Body of pancreas (tissue), 4 donors: ENCODE data around the gene SUPT5H. TPM values are rescaled to one million over a fixed set of nuclear protein-coding genes. Genes with fewer than 3 reads are reported as not detected.

Experiments used
- ATAC-seq: fragments of 150-250 bp; one replicate; pipeline ENCODE4 v1.9.1; 2016
- DNase-seq, 4 donors: peaks; one replicate each; pipeline ENCODE4 v3.0.0-alpha.2; 2019
- H3K27ac ChIP-seq, 4 donors: fragments of 200-600 bp; sonication (generic); 1 replicate in 3 of 4; 2 replicates in 1 of 4; pipeline versions ENCODE4 v1.5.1 to v1.6.1; 2016 to 2019; ENCODE audit warnings: mild to moderate bottlenecking in 1 of 4, mixed read lengths in 1 of 4, moderate library complexity in 1 of 4
- H3K27me3 ChIP-seq, 2 donors: fragments of 200-600 bp; sonication (generic); one replicate each; pipeline ENCODE4 v1.6.0; 2016; ENCODE audit warnings: mild to moderate bottlenecking in 1 of 2
- H3K36me3 ChIP-seq, 2 donors: fragments of 200-600 bp; sonication (generic); replicated peaks in 1 of 2; 2 replicates each; pipeline ENCODE4 v1.5.1; 2016; ENCODE audit warnings: low read depth in 2 of 2; ENCODE audit not compliant: insufficient read depth in 1 of 2
- H3K4me1 ChIP-seq: fragments of 200-600 bp; sonication (generic); one replicate; pipeline ENCODE4 v1.6.0; 2016
- H3K4me3 ChIP-seq, 2 donors: fragments of 200-600 bp; sonication (generic); 1 replicate in 1 of 2; 2 replicates in 1 of 2; pipeline ENCODE4 v1.5.1; 2016 to 2019
- H3K9me3 ChIP-seq, 3 donors: fragments of 200-600 bp; sonication (generic); 1 replicate in 2 of 3; 2 replicates in 1 of 3; pipeline ENCODE4 v1.5.1; 2016
- POLR2A ChIP-seq, 3 donors: fragments of 450-650 bp; IDR thresholded peaks; one replicate each; pipeline ENCODE4 v1.6.1; 2016; ENCODE audit warnings: antibody characterized with exemption in 3 of 3, mild to moderate bottlenecking in 2 of 3
- WGBS, 2 donors: methylation state at CpG; one replicate each; pipeline ENCODE4 v1.1.5; 2017; 5-methylcytosine and 5-hydroxymethylcytosine counted together
- intact Hi-C: fragments of 100-400 bp; cut with DNase I; formaldehyde crosslinking; loops from one replicate; pipeline ENCODE4 v1.15.1; 2023
- total RNA-seq, 2 donors: library from RNA; depleted of rRNA; stranded (reverse); fragments of >200 nt; gene quantifications; one replicate each; pipeline ENCODE4 v1.1.0, GENCODE V29; 2016
- TF ChIP-seq, protein P1 (sequence below), 7 experiments: fragments of 450-650 bp in 4 of 7; fragments of 200-600 bp in 3 of 7; sonication (generic) in 3 of 7; IDR thresholded peaks; one replicate each; pipeline ENCODE4 v1.5.1; 2016 to 2019; ENCODE audit warnings: antibody characterized with exemption in 7 of 7

Gene SUPT5H
- total RNA-seq, 2 donors from 2014 or later, result 82.0 to 90.3 TPM

DNA sequence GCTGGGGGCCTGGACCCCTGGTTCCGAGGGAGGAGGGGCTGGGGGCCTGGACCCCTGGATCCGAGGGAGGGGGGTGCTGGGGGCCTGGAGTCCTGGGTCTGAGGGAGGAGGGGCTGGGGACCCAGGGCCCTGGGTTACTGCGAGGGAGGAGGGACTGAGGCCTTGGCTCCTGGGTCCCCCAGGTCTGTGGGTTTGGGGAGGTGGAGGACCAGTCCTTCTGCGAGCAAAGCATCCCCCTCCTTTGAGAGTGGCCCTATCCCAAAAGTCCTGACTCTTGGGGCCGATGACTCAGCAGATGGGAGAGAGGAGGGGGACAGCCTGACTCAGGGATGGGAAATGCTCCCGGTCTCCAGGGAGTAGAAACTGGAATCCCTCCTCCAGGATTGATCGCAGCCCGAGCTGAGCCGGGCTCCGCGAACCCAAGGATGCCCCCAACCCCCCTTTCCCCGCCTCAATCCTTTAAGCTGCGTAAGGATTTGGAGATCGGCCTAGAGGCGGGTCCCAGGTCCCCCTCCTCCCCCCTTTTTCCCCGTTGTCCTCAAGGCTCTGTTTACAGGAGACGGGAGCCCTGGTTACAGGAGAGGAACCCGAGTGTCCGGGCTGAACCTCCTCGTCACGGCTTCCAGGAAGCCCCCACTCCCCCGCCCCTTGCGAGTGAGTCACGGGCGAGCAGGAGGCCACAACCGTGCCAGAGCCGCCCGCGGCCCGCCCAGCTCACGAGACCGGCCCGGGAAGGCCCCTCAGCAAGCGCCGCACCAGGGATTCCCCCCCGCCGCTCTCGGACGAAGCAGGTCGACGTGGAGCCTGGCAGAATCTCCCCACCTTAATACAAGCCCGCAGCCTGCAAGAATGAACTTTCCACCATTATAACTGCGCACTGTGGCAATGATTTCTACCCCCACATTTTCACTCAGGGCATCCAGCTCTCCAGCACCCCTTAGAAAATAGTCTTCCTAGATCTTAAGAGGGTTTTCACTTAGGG is 41.8 kb upstream of the SUPT5H start:
- intact Hi-C loops, result no loop called here
- Histone ChIP-seq H3K36me3 (no peaks in the 10 kb centered on the region), H3K9me3 (no peaks in the 10 kb centered on the region), H3K4me3 (no peak overlapping the region), H3K27ac (peak overlapping the region; percentile 91 to 98 (median 96)), H3K27me3 (no peaks in the 10 kb centered on the region), H3K4me1 (peaks cover 44% of the 10 kb centered on the region)
- DNase-seq (peak; percentile 81 to 96 (median 88)), ATAC-seq (peak; percentile 38)
- WGBS, 2 donors, result 36 to 46% methylated on average over 18 to 42 of the region's 43 CpGs
- TF ChIP-seq POLR2A (IDR thresholded peaks at IDR 0.05), result peak; percentile 26 to 64 (median 58)
- TF ChIP-seq, protein P1, sequence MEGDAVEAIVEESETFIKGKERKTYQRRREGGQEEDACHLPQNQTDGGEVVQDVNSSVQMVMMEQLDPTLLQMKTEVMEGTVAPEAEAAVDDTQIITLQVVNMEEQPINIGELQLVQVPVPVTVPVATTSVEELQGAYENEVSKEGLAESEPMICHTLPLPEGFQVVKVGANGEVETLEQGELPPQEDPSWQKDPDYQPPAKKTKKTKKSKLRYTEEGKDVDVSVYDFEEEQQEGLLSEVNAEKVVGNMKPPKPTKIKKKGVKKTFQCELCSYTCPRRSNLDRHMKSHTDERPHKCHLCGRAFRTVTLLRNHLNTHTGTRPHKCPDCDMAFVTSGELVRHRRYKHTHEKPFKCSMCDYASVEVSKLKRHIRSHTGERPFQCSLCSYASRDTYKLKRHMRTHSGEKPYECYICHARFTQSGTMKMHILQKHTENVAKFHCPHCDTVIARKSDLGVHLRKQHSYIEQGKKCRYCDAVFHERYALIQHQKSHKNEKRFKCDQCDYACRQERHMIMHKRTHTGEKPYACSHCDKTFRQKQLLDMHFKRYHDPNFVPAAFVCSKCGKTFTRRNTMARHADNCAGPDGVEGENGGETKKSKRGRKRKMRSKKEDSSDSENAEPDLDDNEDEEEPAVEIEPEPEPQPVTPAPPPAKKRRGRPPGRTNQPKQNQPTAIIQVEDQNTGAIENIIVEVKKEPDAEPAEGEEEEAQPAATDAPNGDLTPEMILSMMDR (IDR thresholded peaks at IDR 0.05), result no peak

DNA sequence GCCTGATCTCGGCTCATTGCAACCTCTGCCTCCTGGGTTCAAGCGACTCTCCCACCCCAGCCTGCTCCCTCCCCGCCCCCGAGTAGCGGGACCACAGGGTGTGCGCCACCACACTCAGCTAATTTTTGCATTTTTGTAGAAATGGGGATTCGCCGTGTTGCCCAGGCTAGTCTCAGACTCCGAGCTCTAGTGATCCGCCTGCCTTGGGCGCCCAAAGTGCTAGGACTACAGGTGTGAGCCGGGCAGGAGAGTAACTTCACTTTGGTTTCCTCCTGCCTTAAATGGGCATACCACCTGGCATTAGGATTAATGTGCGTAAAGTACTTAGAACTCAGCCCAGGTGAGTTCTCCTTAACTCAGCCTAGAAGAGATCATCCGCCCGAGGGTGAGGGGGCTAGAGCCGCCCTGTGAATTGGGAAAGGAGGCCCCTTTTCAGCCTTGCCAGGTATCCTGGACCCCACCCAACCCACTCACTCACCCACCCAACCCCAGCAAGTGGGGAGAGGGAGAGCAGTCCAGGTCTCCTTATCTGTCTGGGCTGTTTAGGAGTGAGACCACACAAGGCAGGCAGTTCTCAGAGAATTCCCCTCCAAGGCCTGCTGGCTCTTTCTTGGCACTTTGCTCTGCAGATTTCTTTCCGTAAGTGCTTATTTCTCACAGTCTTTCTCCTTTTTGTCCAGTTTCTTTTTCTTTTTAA is 40.0 kb upstream of the SUPT5H start:
- ATAC-seq (no peak), DNase-seq (no peak)
- no peaks in the 10 kb centered on the region for H3K36me3 ChIP-seq
- peaks cover 51% of the 10 kb centered on the region for H3K4me1 ChIP-seq
- H3K4me3 ChIP-seq, result no peak overlapping the region
- 84 to 91% methylated on average over 13 to 17 of the region's 17 CpGs for WGBS, 2 donors
- H3K27ac ChIP-seq, result peak overlapping the region; percentile 1 to 98 (median 96)
- TF ChIP-seq POLR2A (IDR thresholded peaks at IDR 0.05), result no peak
- TF ChIP-seq, protein P1 (IDR thresholded peaks at IDR 0.05), result no peak
- no peaks in the 10 kb centered on the region for H3K9me3 ChIP-seq
- intact Hi-C loops, result no loop called here
- H3K27me3 ChIP-seq, result no peaks in the 10 kb centered on the region

DNA sequence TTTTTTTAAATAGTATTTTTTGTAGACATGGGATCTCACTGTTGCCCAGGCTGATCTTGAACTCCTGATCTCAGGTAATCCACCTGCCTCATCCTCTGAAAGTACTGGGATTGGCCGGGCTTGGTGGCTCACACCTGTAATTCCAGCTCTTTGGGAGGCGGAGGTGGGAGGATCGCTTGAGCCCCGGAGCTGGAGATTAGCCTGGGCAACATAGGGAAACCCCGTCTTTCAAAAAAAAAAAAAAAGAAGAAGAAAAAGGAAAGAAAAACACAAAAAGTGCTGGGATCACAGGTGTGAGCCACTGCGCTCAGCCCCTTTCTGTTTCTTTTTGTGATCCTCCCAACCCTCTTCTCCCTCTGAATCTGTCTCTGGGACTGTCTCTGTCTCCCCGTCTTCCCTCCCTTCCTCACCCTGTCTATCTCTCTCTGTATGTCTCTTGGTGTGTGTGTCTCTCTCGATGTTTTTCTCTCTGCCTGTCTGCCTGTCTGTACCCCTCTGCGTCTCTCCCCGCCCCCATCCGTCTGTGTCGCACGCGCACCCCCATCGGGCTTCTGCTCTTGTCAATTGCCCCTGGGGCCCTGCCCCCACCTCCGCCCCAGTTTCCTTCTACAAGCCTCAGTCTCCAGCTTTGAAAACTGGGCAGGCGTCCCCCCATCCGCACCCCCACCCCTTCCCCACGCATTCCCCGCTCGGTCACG is 39.3 kb upstream of the SUPT5H start:
- peaks cover 58% of the 10 kb centered on the region for H3K4me1 ChIP-seq

DNA sequence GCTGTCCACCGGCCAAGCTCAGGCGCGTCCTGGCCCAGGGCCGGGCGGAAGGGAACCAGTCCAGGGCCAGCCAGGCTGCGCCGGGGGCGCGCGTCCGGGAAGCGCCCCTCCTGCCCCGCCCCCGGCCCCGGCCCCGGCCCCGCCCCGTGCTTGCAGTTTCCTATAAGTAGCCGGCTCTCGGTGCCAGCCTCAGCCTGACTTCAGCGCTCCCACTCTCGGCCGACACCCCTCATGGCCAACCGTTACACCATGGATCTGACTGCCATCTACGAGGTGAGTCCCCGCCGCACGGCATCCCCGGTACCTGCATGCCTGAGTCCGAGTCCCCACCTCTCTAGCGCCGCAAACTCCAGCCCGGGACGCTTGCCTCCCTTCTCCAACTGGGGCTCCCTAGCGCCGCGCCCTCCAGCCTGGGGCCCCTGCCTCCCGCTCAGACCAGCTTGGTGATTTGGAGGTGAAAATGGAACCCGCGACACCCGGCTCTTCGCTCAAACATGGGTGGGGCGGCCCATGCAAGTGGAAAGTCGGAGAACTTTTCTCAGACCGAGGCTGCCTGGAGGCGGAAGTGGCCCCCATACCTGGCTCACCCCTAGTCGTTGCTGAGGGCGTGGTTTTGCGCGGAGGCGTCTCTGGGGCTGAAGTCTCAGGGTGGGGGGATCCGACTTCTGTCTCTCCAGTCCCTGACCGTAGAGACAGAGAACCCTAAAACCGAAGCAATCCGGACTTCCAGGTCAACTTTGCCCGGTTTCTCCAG is 38.5 kb upstream of the SUPT5H start, which contains the start of gene ZFP36:
Gene ZFP36 (plus strand): TSS at position 192 of the 754 bp plus-strand sequence. CDS start 58 bp downstream, at position 250.
- Histone ChIP-seq H3K4me1 (peaks cover 60% of the 10 kb centered on the region), H3K9me3 (no peaks in the 10 kb centered on the region), H3K27me3 (no peaks in the 10 kb centered on the region), H3K27ac (peak within 1 kb of the TSS; percentile 92 to 98 (median 96)), H3K36me3 (no peaks in the 10 kb centered on the region), H3K4me3 (peak within 1 kb of the TSS; percentile 64 to 94)
- ATAC-seq, result peak; percentile 49
- 0 to 1% methylated on average over 18 to 55 of the region's 56 CpGs for WGBS, 2 donors
- DNase-seq, result peak; percentile 91 to 92 (median 92)
- intact Hi-C loops, result no loop called here
- TF ChIP-seq, protein P1 (IDR thresholded peaks at IDR 0.05), result peak in 1 of 7 experiments; percentile 20
- TF ChIP-seq POLR2A (IDR thresholded peaks at IDR 0.05), result peak; percentile 99 to 100 (median 100)

More for the DNA sequence above, 39.3 kb upstream of the SUPT5H start:
- peak overlapping the region; percentile 92 to 98 (median 96) for H3K27ac ChIP-seq
- ATAC-seq (no peak), DNase-seq (no peak)
- H3K27me3 ChIP-seq, result no peaks in the 10 kb centered on the region
- WGBS, 2 donors, result 12 to 15% methylated on average over 17 to 22 of the region's 22 CpGs
- no peaks in the 10 kb centered on the region for H3K36me3 ChIP-seq
- no peak for TF ChIP-seq POLR2A (IDR thresholded peaks at IDR 0.05)
- TF ChIP-seq, protein P1 (IDR thresholded peaks at IDR 0.05), result no peak
- intact Hi-C loops, result no loop called here
- peak overlapping the region in 1 of 2 donors; percentile 94 for H3K4me3 ChIP-seq
- H3K9me3 ChIP-seq, result no peaks in the 10 kb centered on the region
